NCI-H345 treated with DMSO at 0.1 percent for 48 hours (cell line): Measurements from ENCODE around the gene FAM120A.
A peak's percentile ranks its signal among the peaks of the same experiment; 100 is the strongest.

Source experiments
- DNase-seq: peaks from one replicate; lab custom pipeline; 2025; ENCODE audit not compliant: unreplicated experiment; lab: John Stamatoyannopoulos, UW

FAM120A gene

GRCh38 chr9:93591301-93592007 is 140.0 kb downstream of the FAM120A start:
- DNase-seq = no peak

- no peak for DNase-seq
Measured at GRCh38 chr9:93592008-93592642, 140.6 kb downstream of the FAM120A start.

GRCh38 chr9:93592643-93593021 is 141.1 kb downstream of the FAM120A start:
- no peak for DNase-seq

DNA sequence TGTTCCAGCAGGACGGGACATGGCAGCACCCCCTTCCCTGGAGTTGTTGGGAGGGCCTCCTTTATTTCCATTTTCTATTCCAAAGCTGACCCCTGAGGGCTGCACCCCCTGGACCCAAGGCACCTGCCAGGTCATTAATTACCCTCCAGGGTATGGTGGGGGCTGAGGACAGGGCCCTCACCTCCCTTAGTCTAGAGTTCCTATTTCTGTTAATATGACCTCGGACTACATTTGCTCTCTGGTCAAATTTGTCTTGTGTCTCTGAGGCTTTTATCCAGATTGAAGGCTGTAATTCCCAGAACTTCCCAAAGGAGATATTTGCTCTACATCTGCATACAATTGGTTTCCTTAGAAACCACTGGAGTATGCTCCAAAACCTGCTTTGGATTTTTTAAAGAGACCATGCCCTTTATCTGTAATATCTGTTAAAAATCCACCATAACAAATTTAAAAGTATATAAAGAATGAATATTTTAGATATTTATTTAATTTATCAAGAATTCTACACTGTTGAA is 141.7 kb downstream of the FAM120A start:
- no peak for DNase-seq

GRCh38 chr9:93594041-93594756 is 142.7 kb downstream of the FAM120A start:
- no peak for DNase-seq

DNA sequence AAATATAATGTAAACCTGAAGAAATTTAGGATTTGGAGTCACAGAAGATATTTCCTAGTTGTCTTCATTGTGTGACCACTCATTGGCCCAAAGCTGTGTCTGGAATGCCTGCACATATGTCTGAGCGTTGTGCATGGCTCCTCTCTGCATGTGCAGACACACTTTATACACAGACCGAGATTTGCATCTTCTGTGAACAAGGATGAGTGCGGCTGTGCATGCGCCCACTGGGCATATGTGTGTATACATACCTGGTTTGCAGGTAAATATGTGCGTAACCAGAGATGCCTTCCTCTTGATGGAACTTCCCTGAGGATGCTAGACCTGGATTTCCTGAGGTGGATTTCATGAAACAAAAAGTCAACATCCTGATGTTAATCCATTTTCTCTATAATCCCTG is 144.0 kb downstream of the FAM120A start:
- no peak for DNase-seq

- no peak for DNase-seq
Measured at GRCh38 chr9:93595861-93596365, 144.4 kb downstream of the FAM120A start.

GRCh38 chr9:93596399-93596798 is 144.9 kb downstream of the FAM120A start:
- no peak for DNase-seq

DNA sequence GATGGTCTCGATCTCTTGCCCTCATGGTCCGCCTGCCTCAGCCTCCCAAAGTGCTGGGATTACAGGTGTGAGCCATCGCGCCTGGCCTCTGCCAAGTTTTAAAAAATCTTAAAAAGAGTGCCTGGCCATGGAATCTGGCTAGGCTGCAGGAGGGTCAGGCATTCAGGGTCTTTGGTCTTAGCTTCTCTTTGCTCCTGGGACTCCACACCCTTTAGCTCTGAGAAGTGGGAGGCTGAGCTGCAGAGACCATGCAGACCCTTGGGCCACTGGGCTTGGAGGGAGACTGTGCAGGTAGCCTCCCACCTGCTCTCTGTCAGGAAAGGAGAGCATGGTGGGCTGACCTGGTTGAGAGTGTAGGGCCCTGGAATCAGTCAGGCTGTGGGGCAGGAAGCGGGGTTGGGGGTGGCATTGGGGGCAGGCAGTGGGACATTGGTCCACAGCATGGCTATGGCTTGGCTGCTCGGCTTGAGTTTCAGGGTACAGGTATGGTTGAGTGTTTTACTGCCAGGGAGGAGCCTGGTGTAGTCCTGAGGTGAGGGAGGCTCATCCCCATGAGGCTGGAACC is 145.7 kb downstream of the FAM120A start:
- no peak for DNase-seq

DNA sequence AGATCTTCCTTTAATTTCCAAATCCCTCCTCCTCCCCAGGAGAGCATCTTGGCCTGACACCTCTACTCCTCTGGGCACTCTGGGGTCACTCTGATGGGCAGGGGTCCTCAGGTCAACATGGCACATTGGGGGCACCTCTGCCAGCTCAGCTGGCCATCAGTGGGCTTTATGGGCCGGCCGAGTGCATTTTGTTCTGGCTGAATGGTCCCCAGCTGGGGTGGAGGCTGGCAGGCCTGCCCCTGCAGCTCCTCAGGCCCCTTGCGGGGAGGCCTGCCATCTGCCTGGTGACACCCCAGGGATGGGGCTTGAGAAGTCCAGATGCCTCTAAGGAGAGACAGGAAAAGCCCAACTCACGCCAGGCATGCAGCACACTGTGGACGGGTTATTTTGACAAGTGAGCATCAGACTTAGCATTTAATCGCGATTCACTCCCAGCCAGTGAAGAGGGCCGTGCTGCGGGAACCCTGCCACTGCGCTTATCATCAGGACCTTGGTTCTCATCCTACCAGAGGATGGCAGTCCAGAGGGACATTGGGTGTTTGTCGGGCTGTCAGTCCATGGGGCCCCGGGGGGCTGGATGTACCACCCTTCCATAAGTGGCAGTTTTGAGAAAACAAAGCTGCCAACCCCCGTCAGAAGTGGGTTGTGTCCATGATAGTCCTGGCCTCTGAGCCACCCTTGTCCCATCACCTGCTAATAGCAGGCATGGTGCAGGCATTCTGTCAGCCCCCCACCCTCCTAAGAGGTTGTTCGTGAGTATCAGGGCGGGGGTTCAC is 146.6 kb downstream of the FAM120A start:
- DNase-seq = no peak

DNA sequence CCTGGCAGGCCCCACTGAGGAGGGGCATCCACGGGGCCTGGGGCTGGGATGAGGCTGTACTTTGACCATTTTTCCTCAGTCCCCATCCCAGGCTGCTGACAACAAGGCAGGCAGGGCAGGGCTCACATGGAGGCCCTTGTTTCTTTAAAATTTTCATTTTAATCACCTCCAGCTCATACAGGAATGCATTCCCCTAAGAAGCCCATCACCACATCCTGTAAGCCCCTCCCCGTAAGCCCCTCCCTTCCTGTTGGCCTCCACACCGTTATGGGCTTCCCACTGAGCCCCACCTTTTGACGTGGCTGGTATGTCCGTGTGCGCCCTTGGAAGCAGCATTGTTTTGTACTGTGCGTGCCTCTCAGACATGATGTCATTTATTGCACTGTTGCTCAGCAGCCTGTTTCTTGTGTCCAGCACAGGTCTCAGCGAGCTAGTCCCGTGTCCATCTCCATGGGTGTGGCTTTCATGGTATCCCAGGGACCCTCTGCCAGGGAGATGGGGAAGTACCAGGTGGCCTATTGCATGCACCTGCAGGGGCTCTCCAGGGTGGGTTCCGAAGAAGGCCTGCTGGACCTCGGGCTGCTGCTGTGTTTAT is 147.3 kb downstream of the FAM120A start:
- no peak for DNase-seq

GRCh38 chr9:93599571-93600403 is 148.3 kb downstream of the FAM120A start:
- DNase-seq = no peak

DNA sequence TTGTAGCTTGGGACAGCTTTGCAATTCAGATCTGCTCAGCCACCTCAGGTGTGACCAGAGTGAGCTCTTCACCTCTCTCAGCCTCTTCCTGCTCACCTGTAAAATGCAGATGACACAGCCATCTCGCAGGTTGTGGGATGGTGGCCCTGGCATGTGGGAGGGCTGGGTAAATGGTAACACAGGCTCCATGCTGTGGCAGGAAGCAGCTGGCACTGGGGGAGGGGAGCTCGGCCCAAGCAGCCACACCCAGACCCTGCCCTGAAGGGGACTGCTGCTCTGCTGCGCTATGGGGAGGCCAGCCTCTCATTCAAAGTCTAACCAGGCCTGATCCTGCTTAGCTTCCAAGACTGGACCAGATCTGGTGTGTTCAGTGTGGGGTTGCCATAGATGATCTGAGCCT is 149.0 kb downstream of the FAM120A start:
- DNase-seq = peak; percentile 52

DNA sequence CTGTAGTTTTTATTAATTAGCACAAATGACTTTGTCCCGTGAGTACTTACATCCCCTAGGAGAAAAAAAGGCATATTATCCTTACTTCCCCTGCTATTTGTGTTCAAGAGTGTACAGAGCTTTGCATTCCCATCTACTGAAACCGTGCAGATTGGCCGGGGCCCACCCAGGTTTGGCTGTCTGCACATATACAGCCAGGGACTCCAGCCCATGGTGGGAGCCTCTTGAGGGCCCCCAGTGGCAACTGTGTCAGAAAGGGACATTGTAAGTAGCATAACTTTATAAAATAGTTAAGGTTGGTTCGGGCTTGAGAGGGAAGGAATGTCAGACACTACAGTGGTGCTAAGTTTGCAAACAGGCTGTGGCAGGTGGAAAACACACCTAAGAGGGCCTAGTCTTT is 149.6 kb downstream of the FAM120A start:
- no peak for DNase-seq

DNA sequence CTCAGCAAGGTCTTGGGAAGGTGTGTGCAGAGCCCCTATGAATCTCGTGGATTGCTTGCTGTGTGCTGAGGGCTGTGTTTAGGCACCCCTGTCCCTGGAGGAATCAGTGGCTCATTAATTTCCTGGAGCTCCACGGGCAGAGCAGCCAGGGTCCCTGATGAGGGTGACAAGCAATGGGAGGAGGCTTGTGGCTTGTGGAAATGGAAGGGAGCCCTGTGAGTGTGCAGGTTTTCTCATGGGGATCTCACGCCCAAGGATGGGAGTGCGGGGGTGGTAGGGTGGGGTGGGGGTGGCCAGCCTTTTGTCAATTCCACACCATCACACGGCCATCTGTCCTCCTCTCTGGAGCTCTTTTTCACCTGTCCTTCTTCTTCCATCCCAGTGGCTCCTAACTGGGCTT is 150.2 kb downstream of the FAM120A start:
- no peak for DNase-seq

- DNase-seq = no peak
Measured at GRCh38 chr9:93603011-93603410, 151.5 kb downstream of the FAM120A start.

DNA sequence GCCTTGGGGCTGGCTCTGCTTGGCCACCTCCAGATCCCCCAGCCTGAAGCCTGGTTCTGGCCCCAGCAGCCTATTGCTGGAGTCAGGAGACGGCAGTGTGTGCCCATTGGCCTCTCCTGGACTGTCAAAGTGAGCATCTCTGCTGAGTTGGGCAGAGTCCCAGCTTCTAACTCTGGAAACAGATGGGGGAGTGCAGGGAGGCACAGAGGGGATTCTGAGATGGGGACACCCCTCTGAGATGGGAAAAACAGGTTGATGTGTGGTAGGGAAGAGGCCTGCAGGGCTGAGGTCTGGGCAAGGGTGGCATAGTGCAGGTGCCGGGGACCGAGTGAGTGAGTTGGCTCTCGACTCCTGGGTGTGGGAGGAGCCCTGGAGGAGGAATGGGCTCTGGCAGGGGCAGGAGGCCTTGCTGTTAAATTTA is 152.4 kb downstream of the FAM120A start:
- DNase-seq = no peak

DNA sequence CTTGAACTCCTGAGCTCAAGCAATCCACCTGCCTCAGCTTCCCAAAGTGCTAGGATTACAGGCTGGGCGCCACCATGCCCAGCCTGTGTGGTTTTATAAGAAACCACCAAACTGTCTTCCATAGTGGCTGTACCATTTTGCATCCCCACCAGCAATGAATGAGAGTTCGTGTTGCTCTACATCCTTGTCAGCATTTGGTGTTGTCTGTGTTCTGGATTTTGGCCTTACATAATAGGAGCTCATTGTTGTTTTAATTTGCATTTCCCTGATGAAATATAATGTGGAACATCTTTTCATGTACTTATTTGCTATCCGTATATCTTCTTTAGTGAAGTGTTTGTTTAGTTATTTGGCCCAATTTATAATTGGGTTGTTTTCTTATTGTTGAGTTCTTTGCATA is 154.7 kb downstream of the FAM120A start:
- no peak for DNase-seq

DNA sequence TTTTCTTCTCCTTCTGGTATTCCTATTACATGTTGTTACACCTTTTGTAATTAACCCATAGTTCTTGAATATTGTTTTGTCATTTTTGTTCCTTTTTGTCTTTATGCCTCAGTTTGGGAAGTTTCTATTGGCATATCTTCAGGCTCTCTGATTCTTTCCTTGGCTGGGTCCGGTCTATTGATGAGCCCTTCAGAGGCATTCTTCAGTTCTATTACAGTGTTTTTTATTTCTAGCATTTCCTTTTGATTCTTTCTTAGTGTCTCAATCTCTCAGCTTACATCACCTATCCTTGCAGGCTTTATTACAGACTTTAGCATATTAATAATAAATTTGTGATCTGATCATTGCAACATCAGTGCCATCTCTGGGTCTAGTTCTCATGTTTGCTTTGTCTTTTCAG is 158.7 kb downstream of the FAM120A start:
- DNase-seq = no peak
